ENCODE results near the gene PERM1.

DNA sequence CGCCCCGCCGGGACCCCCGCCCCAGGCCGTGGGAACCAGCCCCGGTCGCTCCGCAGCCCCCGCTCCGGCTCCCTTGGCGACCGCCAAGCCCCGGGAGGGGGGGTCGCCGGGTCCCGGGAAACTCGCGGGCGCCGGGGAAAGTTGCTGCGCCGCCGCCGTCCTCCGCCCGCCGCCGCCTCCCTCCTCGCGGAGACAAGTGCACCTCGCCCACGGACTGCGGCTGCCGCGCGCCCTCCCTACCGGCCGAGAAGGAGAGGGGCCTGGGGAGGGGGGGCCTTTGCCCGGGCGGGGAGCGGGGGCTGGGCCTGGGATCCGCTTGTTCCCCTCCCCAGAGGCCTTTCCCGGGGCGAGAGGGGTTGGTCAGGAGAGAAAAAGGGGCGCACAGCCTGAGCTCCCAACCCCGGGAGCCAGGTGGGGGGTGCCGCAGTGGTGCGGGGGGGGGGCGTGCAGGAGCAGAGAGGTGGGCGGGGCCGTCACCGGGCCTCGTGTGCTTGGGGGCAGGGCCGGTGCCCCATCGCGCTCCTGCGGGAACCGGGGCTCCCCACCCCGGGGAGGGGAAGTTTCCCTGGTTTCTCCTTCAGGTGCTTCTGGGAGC lies 38.6 kb upstream of the PERM1 start:
- TF ChIP-seq POLR2A (IDR thresholded peaks at IDR 0.05) (no peak), POLR2AphosphoS5 (IDR thresholded peaks at IDR 0.05) (no peak)
- TF ChIP-seq, protein P1, sequence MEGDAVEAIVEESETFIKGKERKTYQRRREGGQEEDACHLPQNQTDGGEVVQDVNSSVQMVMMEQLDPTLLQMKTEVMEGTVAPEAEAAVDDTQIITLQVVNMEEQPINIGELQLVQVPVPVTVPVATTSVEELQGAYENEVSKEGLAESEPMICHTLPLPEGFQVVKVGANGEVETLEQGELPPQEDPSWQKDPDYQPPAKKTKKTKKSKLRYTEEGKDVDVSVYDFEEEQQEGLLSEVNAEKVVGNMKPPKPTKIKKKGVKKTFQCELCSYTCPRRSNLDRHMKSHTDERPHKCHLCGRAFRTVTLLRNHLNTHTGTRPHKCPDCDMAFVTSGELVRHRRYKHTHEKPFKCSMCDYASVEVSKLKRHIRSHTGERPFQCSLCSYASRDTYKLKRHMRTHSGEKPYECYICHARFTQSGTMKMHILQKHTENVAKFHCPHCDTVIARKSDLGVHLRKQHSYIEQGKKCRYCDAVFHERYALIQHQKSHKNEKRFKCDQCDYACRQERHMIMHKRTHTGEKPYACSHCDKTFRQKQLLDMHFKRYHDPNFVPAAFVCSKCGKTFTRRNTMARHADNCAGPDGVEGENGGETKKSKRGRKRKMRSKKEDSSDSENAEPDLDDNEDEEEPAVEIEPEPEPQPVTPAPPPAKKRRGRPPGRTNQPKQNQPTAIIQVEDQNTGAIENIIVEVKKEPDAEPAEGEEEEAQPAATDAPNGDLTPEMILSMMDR (IDR thresholded peaks at IDR 0.05), result no peak

All from breast epithelium (tissue), 3 donors.